Measurements from ENCODE around the gene GJA3.

- TF ChIP-seq CTCF (conservative IDR thresholded peaks at IDR 0.05; ENCODE audit: low read depth, low read length) (no peak), EZH2 (IDR thresholded peaks at IDR 0.05; ENCODE audit: borderline replicate concordance, low read depth, low read length, poor library complexity, severe bottlenecking) (no peak)
Measured at GRCh38 chr13:20193907-20194631, 33.2 kb upstream of the GJA3 start.

Data from A673 (cell line).